GM18909 (cell line): Measurements from ENCODE around the gene PDZD2.

Source experiments
- ATAC-seq: cut with Tn5 transposase; IDR thresholded peaks from one replicate; pipeline ENCODE4 v1.9.1; 2021; ENCODE audit warnings: mild to moderate bottlenecking; ENCODE audit not compliant: unreplicated experiment, poor library complexity

PDZD2 gene

GRCh38 chr5:32088214-32088613 is 449.3 kb downstream of the PDZD2 start:
- no peak for ATAC-seq

GRCh38 chr5:32089146-32090000 is 450.4 kb downstream of the PDZD2 start:
- no peak for ATAC-seq

- ATAC-seq, result no peak
Measured at GRCh38 chr5:32090026-32090754, 451.3 kb downstream of the PDZD2 start.

GRCh38 chr5:32090755-32091128 is 451.8 kb downstream of the PDZD2 start:
- ATAC-seq, result no peak

GRCh38 chr5:32092938-32093812 is 454.2 kb downstream of the PDZD2 start:
- peak; percentile 90 for ATAC-seq

GRCh38 chr5:32094691-32095090 is 455.8 kb downstream of the PDZD2 start:
- no peak for ATAC-seq

- ATAC-seq, result no peak
Measured at GRCh38 chr5:32095261-32095671, 456.3 kb downstream of the PDZD2 start.

GRCh38 chr5:32096891-32097595 is 458.1 kb downstream of the PDZD2 start:
- ATAC-seq, result no peak

GRCh38 chr5:32098291-32098690 is 459.4 kb downstream of the PDZD2 start:
- ATAC-seq, result no peak

GRCh38 chr5:32098890-32099310 is 460.0 kb downstream of the PDZD2 start:
- ATAC-seq, result no peak

- ATAC-seq, result no peak
Measured at GRCh38 chr5:32099486-32100035, 460.6 kb downstream of the PDZD2 start.

GRCh38 chr5:32100230-32100629 is 461.3 kb downstream of the PDZD2 start:
- no peak for ATAC-seq

GRCh38 chr5:32100691-32101302 is 461.9 kb downstream of the PDZD2 start:
- no peak for ATAC-seq

- no peak for ATAC-seq
Measured at GRCh38 chr5:32102254-32102986, 463.5 kb downstream of the PDZD2 start.

GRCh38 chr5:32103521-32103920 is 464.6 kb downstream of the PDZD2 start:
- no peak for ATAC-seq

- no peak for ATAC-seq
Measured at GRCh38 chr5:32107291-32107690, 468.4 kb downstream of the PDZD2 start.

- ATAC-seq, result no peak
Measured at GRCh38 chr5:32108167-32108566, 469.2 kb downstream of the PDZD2 start.

GRCh38 chr5:32109236-32109635 is 470.3 kb downstream of the PDZD2 start:
- no peak for ATAC-seq
